ENCODE measurements around the gene RHOU. TPM values are rescaled to one million over a fixed set of nuclear protein-coding genes. Genes with fewer than 3 reads are reported as not detected.

RHOU gene
- total and polyA plus RNA-seq, 5 donors = 5.2 to 15.1 (median 11.3) TPM

DNA sequence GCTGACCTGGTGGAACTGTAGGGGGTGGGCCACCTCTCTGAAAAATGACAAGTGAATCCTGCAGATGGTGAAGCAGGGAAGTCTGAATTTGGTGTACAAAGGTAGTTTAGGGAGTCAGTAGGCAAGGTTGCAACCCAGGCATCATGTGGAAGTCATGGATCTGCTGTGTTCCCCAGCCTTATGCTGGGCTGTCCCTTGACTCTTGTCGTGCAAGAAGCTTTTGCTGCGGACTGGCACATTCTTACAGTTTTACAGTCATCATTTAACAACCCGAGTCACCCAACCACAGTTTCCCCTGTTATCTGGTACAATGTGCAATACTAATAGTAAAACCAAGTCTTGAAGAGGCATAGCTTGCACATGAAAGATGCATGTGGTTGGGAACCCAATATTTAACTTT lies 13.2 kb downstream of the RHOU start:
- Histone ChIP-seq H3K4me1 (ENCODE audit: control insufficient read depth, insufficient read depth, low read length) (no peaks in the 10 kb centered on the region), H3K27ac (ENCODE audit: low read length) (no peak overlapping the region), H3K27me3 (ENCODE audit: control insufficient read depth, insufficient read depth) (no peaks in the 10 kb centered on the region), H3K4me3 (ENCODE audit: low read length) (no peak overlapping the region), H3K9me3 (ENCODE audit: control insufficient read depth, low read length) (no peaks in the 10 kb centered on the region)
- DNase-seq (no peak), ATAC-seq (no peak)
- intact Hi-C loops (cut with DNase I) = loop anchor here in 2 of 4 donors (10.0 kb wide), 2 partner anchors 56 to 156 kb away; no protein-coding TSS in a partner anchor
- 63% methylated on average over 3 of the region's 3 CpGs for WGBS

DNA sequence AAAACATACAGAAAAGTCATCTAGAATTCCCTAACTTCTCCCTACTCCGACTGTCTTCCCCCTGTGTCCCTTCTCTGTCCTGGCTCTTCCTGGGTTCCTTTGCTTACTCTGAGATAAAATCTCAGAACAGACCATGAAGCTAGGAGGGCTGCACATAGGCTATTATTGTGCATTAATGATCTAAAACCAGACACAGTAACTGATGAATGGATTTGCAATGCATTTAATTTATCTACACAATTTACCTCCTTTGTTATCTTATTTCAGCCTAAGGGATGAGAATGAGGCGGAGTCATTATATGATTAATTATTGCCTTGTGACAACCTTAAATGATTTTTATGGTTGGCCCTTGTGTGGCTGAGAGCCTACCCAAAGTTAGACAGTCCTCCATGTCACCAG lies 14.5 kb downstream of the RHOU start:
- no peak overlapping the region for H3K4me3 ChIP-seq (ENCODE audit: low read length)
- WGBS = 97% methylated on average over 2 of the region's 2 CpGs
- H3K27me3 ChIP-seq (ENCODE audit: control insufficient read depth, insufficient read depth) = no peaks in the 10 kb centered on the region
- intact Hi-C loops (cut with DNase I) = loop anchor here in 2 of 4 donors (10.0 kb wide), 2 partner anchors 55 to 155 kb away; no protein-coding TSS in a partner anchor
- no peaks in the 10 kb centered on the region for H3K4me1 ChIP-seq (ENCODE audit: control insufficient read depth, insufficient read depth, low read length)
- no peak overlapping the region for H3K27ac ChIP-seq (ENCODE audit: low read length)
- DNase-seq = no peak
- ATAC-seq = no peak
- no peaks in the 10 kb centered on the region for H3K9me3 ChIP-seq (ENCODE audit: control insufficient read depth, low read length)

DNA sequence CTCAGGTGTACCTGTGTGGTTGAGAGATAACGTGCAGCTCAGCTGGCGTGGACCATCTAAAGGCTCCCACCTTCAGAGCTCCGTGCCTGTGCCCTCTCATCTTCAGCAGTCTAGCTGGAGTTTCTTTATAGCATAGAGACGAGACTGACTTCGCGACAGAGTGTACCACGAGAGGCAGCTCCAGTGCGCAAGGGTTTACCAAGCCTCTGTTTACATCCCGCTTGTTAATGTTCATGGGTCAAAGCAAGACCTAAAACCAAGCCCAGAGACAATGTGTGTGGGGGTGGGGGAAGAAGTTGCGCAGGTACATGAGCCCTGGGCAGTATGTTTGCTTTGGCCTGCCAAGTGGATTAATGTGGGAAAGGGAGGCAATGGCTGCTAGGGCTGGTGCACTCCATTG lies 15.6 kb downstream of the RHOU start:
- ATAC-seq = no peak
- DNase-seq = no peak
- no peak overlapping the region for H3K27ac ChIP-seq (ENCODE audit: low read length)
- no peaks in the 10 kb centered on the region for H3K9me3 ChIP-seq (ENCODE audit: control insufficient read depth, low read length)
- 92% methylated on average over 10 of the region's 10 CpGs for WGBS
- H3K27me3 ChIP-seq (ENCODE audit: control insufficient read depth, insufficient read depth) = no peaks in the 10 kb centered on the region
- H3K4me1 ChIP-seq (ENCODE audit: control insufficient read depth, insufficient read depth, low read length) = no peaks in the 10 kb centered on the region
- H3K4me3 ChIP-seq (ENCODE audit: low read length) = no peak overlapping the region
- intact Hi-C loops (cut with DNase I) = no loop called here

DNA sequence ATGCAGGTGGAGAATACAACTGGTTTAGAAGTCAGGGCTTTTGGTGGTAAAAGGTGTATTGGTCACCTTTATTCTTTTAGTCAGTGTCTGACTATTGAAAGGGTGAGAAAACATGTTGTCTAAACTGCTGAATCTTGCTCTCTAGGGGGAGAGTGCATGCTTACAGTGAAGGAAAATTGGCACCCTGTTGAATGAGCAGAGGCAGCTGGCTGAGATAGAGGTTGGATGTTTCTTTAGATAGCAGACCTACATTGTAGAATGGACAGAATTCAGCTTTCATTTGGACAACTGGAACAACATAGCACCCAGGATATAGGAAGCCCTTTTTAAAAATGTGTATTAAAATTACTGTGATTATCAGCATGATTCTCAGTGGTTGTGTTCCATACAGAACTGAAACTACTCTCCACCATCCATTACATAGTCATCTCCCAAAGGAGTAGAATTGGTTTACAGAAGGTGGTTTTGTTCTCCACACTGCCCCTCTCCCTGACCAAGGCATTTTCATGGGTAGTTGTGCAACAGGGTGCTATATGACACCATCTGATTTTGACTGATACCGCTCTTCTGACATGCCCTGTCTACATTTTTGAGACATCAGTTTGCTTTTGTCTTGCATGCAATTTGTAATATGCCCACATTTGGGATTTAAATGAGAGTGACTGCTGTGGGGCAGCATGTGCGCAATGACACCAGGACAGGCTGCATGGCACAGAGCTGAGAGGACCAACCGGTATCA lies 16.2 kb downstream of the RHOU start:
- intact Hi-C loops (cut with DNase I) = no loop called here
- Histone ChIP-seq H3K4me1 (ENCODE audit: control insufficient read depth, insufficient read depth, low read length) (no peaks in the 10 kb centered on the region), H3K9me3 (ENCODE audit: control insufficient read depth, low read length) (no peaks in the 10 kb centered on the region), H3K27ac (ENCODE audit: low read length) (no peak overlapping the region), H3K4me3 (ENCODE audit: low read length) (no peak overlapping the region), H3K27me3 (ENCODE audit: control insufficient read depth, insufficient read depth) (no peaks in the 10 kb centered on the region)
- ATAC-seq (no peak), DNase-seq (no peak)
- 77% methylated on average over 3 of the region's 3 CpGs for WGBS

DNA sequence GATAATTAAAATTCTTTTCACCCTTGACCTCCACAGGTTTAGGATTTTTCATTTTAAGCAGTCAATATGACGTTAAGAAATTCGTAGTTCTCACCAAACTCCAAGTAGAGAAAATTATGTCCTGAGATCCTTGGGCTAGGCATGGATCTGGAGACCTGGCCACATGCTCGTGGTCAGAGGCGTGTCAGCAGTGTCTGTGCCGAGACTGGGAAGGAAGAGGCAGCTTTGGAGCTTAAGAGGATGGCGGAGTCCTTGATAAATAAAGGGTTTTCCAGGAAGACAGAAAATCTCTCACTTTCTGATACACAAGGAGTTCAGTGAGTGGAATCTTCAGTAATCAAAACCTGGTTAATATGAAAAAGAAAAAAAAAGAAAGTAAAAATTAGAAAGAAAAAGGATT lies 17.0 kb downstream of the RHOU start:
- H3K27ac ChIP-seq (ENCODE audit: low read length) = no peak overlapping the region
- no peaks in the 10 kb centered on the region for H3K9me3 ChIP-seq (ENCODE audit: control insufficient read depth, low read length)
- H3K27me3 ChIP-seq (ENCODE audit: control insufficient read depth, insufficient read depth) = no peaks in the 10 kb centered on the region
- no peaks in the 10 kb centered on the region for H3K4me1 ChIP-seq (ENCODE audit: control insufficient read depth, insufficient read depth, low read length)
- no peak for ATAC-seq
- intact Hi-C loops (cut with DNase I) = no loop called here
- no peak for DNase-seq
- WGBS = 85% methylated on average over 6 of the region's 6 CpGs
- no peak overlapping the region for H3K4me3 ChIP-seq (ENCODE audit: low read length)

DNA sequence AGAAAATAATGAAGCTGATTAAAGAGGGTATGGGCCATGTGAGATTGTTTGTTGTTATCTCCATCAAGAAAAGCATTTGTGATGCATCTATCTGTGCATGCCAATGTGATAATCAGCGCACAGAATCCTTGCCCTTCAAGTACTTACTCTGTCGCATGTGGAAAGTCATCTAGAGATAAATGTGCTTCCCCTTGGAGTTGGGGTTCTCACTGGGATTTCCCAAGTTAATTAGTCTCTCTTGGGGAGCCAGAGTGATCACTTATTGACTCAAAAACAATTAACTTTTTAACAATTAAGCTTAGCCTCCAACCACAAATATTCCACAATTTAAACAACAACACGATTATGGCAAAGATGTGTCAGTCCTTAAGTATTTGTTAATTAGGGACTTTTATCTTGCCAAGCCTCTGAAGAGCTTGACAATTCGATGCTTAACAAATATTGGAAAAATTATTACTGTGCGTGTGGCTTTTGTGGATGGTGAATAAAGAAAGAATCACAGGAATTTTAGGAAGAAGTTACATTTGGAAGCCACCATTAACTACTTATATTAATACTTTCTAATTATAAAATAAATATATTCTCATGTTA lies 17.5 kb downstream of the RHOU start:
- intact Hi-C loops (cut with DNase I) = no loop called here
- 73% methylated on average over 5 of the region's 5 CpGs for WGBS
- DNase-seq = no peak
- H3K27me3 ChIP-seq (ENCODE audit: control insufficient read depth, insufficient read depth) = no peaks in the 10 kb centered on the region
- no peak for ATAC-seq
- no peaks in the 10 kb centered on the region for H3K9me3 ChIP-seq (ENCODE audit: control insufficient read depth, low read length)
- no peak overlapping the region for H3K27ac ChIP-seq (ENCODE audit: low read length)
- no peak overlapping the region for H3K4me3 ChIP-seq (ENCODE audit: low read length)
- H3K4me1 ChIP-seq (ENCODE audit: control insufficient read depth, insufficient read depth, low read length) = no peaks in the 10 kb centered on the region

DNA sequence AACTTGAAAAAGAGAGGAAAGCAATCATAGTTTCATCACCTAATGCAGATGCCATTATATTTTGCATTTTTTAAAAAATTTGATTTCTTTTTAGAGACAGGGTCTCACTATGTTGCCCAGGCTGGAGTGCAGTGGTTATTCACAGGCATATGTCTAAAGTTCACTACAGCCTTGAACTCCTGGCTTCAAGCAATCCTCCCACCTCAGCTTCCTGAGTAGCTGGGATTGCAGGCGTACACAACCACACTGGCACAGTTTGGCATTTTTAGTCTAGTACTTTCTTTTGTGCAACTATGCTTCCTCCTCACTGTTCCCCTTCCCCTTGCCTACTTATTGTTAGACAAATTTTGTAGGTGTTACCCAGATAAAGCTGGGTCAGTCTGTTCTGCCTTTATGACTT lies 18.0 kb downstream of the RHOU start:
- ATAC-seq = no peak
- H3K4me3 ChIP-seq (ENCODE audit: low read length) = no peak overlapping the region
- H3K27ac ChIP-seq (ENCODE audit: low read length) = no peak overlapping the region
- H3K4me1 ChIP-seq (ENCODE audit: control insufficient read depth, insufficient read depth, low read length) = no peaks in the 10 kb centered on the region
- no peaks in the 10 kb centered on the region for H3K27me3 ChIP-seq (ENCODE audit: control insufficient read depth, insufficient read depth)
- H3K9me3 ChIP-seq (ENCODE audit: control insufficient read depth, low read length) = no peaks in the 10 kb centered on the region
- intact Hi-C loops (cut with DNase I) = no loop called here
- no peak for DNase-seq
- WGBS = 52% methylated on average over 1 of the region's 1 CpG

DNA sequence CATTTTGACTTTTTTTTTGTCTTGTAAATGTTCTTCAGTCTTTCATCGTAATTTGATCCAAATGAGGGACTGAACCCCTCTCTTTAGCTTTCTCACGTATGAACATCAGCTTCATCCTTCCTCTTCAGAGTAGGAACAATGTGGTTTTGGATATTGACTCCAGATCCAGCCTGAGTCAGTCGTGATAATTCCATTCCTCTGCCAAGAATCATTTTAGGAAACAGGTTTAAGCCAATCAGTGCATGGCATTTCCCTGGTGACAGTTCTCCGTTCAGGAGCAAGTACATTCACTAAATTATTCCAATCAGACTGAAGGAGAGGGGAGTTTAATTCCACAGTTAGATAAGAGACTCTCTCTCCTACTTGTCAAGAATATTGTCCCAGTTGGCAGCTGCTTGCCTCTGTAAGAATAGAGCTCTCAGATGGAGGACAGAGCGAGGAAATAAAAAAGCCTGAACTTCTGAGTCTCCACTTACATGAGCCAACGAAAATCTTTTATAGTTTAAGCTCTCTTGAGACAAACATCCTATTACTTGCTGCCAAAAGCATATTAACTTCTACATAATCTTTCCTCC lies 18.6 kb downstream of the RHOU start:
- 15% methylated on average over 6 of the region's 6 CpGs for WGBS
- Histone ChIP-seq H3K27ac (ENCODE audit: low read length) (no peak overlapping the region), H3K27me3 (ENCODE audit: control insufficient read depth, insufficient read depth) (no peaks in the 10 kb centered on the region), H3K9me3 (ENCODE audit: control insufficient read depth, low read length) (no peaks in the 10 kb centered on the region), H3K4me3 (ENCODE audit: low read length) (no peak overlapping the region), H3K4me1 (ENCODE audit: control insufficient read depth, insufficient read depth, low read length) (no peaks in the 10 kb centered on the region)
- DNase-seq = no peak
- peak; percentile 29 to 70 for ATAC-seq
- intact Hi-C loops (cut with DNase I) = no loop called here

DNA sequence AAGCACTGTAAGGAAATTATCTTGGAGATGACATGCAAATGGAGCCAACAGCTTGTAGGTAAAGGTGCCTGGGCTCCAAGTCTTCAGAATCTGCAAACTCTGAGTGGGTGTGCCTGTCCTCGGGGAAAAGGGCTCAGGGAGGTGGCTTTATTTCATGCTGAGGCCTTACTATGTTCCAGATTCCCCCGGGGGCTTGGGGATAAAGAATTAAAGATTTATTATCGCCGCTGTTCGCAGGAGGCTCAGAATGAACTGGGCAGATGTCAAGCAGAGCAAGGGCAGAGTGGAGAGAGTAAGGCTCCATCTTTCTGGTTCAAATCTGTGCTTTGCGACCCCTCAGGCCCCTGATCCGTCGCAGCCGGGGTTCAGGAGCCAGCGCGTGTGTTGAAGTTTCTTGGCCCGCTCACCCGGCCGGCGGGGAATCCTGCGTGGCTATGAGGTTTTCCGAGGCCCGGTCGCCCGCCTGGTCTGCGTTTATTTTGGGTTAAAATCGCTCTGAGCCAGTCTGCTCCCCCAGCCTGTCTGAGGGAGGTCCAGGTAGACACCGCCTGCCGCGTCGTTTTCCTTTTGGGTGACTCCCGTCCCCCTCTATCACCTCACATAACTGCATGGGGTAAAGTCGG lies 19.5 kb downstream of the RHOU start:
- intact Hi-C loops (cut with DNase I) = no loop called here
- H3K9me3 ChIP-seq (ENCODE audit: control insufficient read depth, low read length) = no peaks in the 10 kb centered on the region
- no peak overlapping the region for H3K27ac ChIP-seq (ENCODE audit: low read length)
- H3K4me3 ChIP-seq (ENCODE audit: low read length) = no peak overlapping the region
- H3K4me1 ChIP-seq (ENCODE audit: control insufficient read depth, insufficient read depth, low read length) = no peaks in the 10 kb centered on the region
- H3K27me3 ChIP-seq (ENCODE audit: control insufficient read depth, insufficient read depth) = peaks cover 2% of the 10 kb centered on the region
- WGBS = 66% methylated on average over 28 of the region's 28 CpGs
- DNase-seq (no peak), ATAC-seq (no peak)

DNA sequence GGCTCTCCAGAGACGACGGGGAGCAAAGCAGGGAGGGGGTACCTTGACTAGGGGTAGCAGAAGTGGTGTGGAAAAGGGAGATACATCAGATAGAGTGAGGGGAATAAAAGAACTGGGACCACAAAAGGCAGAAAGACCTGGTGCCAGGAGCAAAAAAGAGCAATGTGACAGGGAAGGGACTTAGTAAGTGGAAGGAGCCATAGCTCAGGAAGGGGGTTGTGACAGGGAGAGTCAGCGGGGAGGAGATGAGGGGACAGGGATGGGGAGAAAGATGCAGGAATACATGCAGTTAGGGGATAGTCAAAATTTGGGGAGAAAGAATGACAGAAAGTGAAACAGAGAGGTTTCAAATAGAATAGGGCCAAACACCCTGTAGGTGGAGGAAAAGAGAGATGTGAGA lies 20.5 kb downstream of the RHOU start:
- DNase-seq (no peak), ATAC-seq (no peak)
- H3K4me1 ChIP-seq (ENCODE audit: control insufficient read depth, insufficient read depth, low read length) = no peaks in the 10 kb centered on the region
- H3K27ac ChIP-seq (ENCODE audit: low read length) = no peak overlapping the region
- intact Hi-C loops (cut with DNase I) = no loop called here
- no peaks in the 10 kb centered on the region for H3K9me3 ChIP-seq (ENCODE audit: control insufficient read depth, low read length)
- H3K27me3 ChIP-seq (ENCODE audit: control insufficient read depth, insufficient read depth) = peaks cover 2% of the 10 kb centered on the region
- no peak overlapping the region for H3K4me3 ChIP-seq (ENCODE audit: low read length)
- 81% methylated on average over 3 of the region's 3 CpGs for WGBS

DNA sequence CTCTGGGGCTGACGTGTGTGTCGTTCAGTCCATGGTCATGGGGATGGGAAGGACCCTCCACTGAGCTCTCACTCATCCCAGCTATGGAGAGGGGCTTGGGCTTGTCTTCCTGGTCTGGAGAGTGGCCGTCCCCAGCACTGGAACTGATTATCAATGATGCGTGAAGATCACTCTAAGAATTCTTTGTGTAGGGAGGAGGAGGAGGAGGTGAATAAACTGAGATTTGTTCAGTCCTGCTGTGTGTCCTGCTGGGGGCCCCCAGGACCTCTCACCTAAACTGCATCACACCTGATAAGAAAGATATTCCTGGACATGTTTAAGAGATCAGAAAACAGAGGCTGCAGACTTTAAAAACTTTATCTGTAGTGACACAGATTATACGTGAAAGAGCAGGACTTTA lies 21.2 kb downstream of the RHOU start:
- intact Hi-C loops (cut with DNase I) = no loop called here
- no peak overlapping the region for H3K27ac ChIP-seq (ENCODE audit: low read length)
- no peak for DNase-seq
- 64% methylated on average over 5 of the region's 5 CpGs for WGBS
- no peak overlapping the region for H3K4me3 ChIP-seq (ENCODE audit: low read length)
- peaks cover 2% of the 10 kb centered on the region for H3K27me3 ChIP-seq (ENCODE audit: control insufficient read depth, insufficient read depth)
- no peaks in the 10 kb centered on the region for H3K4me1 ChIP-seq (ENCODE audit: control insufficient read depth, insufficient read depth, low read length)
- no peaks in the 10 kb centered on the region for H3K9me3 ChIP-seq (ENCODE audit: control insufficient read depth, low read length)
- ATAC-seq = no peak

Measured in right cardiac atrium (tissue), 5 donors.